GM12878 (cell line): Measurements from ENCODE around the gene CSNK1G1. TPM values are rescaled to one million over a fixed set of nuclear protein-coding genes. Genes with fewer than 3 reads are reported as not detected.

Source experiments
- BACH1 ChIP-seq: fragments of 450-650 bp; IDR thresholded peaks from 2 replicates; pipeline ENCODE4 v1.6.1; 2017; ENCODE audit warnings: mild to moderate bottlenecking, borderline replicate concordance
- BMI1 ChIP-seq: fragments of 450-650 bp; IDR thresholded peaks from 2 replicates; pipeline ENCODE4 v1.6.1; 2016; ENCODE audit warnings: mild to moderate bottlenecking, moderate library complexity, borderline replicate concordance
- CHD2 ChIP-seq: IDR thresholded peaks from 2 replicates; pipeline ENCODE4 v1.6.1; 2011; ENCODE audit warnings: low read depth, low read length, improper control_type of control experiment, borderline replicate concordance
- CREB1 ChIP-seq: IDR thresholded peaks from 2 replicates; pipeline ENCODE4 v1.6.1; 2012; ENCODE audit warnings: low read depth, mild to moderate bottlenecking, inconsistent platforms
- HDGF ChIP-seq: fragments of 450-650 bp; IDR thresholded peaks from 2 replicates; pipeline ENCODE4 v1.6.1; 2016; ENCODE audit warnings: antibody characterized with exemption
- KDM1A ChIP-seq: fragments of 200-600 bp; sonication (generic); IDR thresholded peaks from 2 replicates; pipeline ENCODE4 v1.6.1; 2016; ENCODE audit warnings: borderline replicate concordance
- PBX3 ChIP-seq: IDR thresholded peaks from 2 replicates; pipeline ENCODE4 v1.6.1; 2011; ENCODE audit warnings: mild to moderate bottlenecking, low read depth, low read length, moderate library complexity; ENCODE audit not compliant: insufficient replicate concordance
- POLR2AphosphoS2 ChIP-seq: IDR thresholded peaks from 2 replicates; pipeline ENCODE4 v1.6.1; 2011; ENCODE audit warnings: low read depth, mild to moderate bottlenecking, low read length, improper control_type of control experiment, moderate library complexity
- POLR2AphosphoS5 ChIP-seq: IDR thresholded peaks from 2 replicates; pipeline ENCODE4 v1.6.1; 2011; ENCODE audit warnings: mild to moderate bottlenecking, low read length, inconsistent platforms
- RAD21 ChIP-seq: IDR thresholded peaks from 2 replicates; pipeline ENCODE4 v1.6.1; 2011; ENCODE audit warnings: mild to moderate bottlenecking, low read depth, low read length, moderate library complexity; ENCODE audit not compliant: insufficient read depth
- RB1 ChIP-seq: fragments of 450-650 bp; formaldehyde crosslinking; IDR thresholded peaks from 2 replicates; pipeline ENCODE4 v1.6.1; 2017; ENCODE audit warnings: mild to moderate bottlenecking, borderline replicate concordance
- SKIL ChIP-seq: fragments of 450-650 bp; IDR thresholded peaks from 2 replicates; pipeline ENCODE4 v1.6.1; 2017; ENCODE audit warnings: mild to moderate bottlenecking, low read depth, inconsistent platforms; ENCODE audit not compliant: poor library complexity, severe bottlenecking
- SMC3 ChIP-seq: IDR thresholded peaks from 2 replicates; pipeline ENCODE4 v1.6.1; 2011; ENCODE audit warnings: low read length, improper control_type of control experiment, borderline replicate concordance
- SREBF2 ChIP-seq: IDR thresholded peaks from 2 replicates; pipeline ENCODE4 v1.6.1; 2012; ENCODE audit warnings: mild to moderate bottlenecking, low read length
- ZBTB11 ChIP-seq: fragments of 450-650 bp; formaldehyde crosslinking; IDR thresholded peaks from 2 replicates; pipeline ENCODE4 v1.5.0; 2022; ENCODE audit warnings: mild to moderate bottlenecking, missing genetic modification characterization
- ZBTB4 ChIP-seq: fragments of 450-650 bp; formaldehyde crosslinking; IDR thresholded peaks from 2 replicates; pipeline ENCODE4 v1.4.0; 2022; ENCODE audit warnings: mild to moderate bottlenecking, moderate library complexity
- ZNF384 ChIP-seq: IDR thresholded peaks from 2 replicates; pipeline ENCODE4 v1.6.1; 2012; ENCODE audit warnings: low read depth, mild to moderate bottlenecking, low read length, improper control_type of control experiment, borderline replicate concordance
- polyA plus RNA-seq, 11 experiments: library from polyadenylated mRNA; depleted of rRNA in 4 of 11; unstranded in 6 of 11; stranded (reverse) in 5 of 11; fragments of >200 nt; fragmentation: Nextera tagmentation in 4 of 11; fragmentation: Illumina TruSeq in 1 of 11; extraction: Ambion mirVana in 4 of 11; extraction: Trizol in 1 of 11; gene quantifications; 1 replicate in 1 of 11; 2 replicates in 10 of 11; pipeline versions ENCODE4 v1.2.1 to v1.2.3, GENCODE V29; 2011 to 2016; ENCODE audit warnings: inconsistent platforms in 2 of 11, missing spikeins in 2 of 11, low read depth in 1 of 11
- total RNA-seq, 4 experiments: library from RNA; depleted of rRNA in 3 of 4; stranded (reverse); fragments of >200 nt in 3 of 4; fragmentation: Illumina TruSeq in 1 of 4; extraction: Trizol in 1 of 4; gene quantifications; 2 replicates each; pipeline versions ENCODE4 v1.2.1 to v1.2.3, GENCODE V29; 2013 to 2021
- TF ChIP-seq, protein P1 (sequence below): fragments of 450-650 bp; IDR thresholded peaks from 2 replicates; pipeline ENCODE4 v1.6.1; 2017; ENCODE audit warnings: borderline replicate concordance

CSNK1G1 gene
- total and polyA plus RNA-seq, 10 of the 15 experiments (the other 5 are each of a cell fraction or from before 2014, with no cell fraction given): 6.1 to 23.4 (median 15.3) TPM

DNA sequence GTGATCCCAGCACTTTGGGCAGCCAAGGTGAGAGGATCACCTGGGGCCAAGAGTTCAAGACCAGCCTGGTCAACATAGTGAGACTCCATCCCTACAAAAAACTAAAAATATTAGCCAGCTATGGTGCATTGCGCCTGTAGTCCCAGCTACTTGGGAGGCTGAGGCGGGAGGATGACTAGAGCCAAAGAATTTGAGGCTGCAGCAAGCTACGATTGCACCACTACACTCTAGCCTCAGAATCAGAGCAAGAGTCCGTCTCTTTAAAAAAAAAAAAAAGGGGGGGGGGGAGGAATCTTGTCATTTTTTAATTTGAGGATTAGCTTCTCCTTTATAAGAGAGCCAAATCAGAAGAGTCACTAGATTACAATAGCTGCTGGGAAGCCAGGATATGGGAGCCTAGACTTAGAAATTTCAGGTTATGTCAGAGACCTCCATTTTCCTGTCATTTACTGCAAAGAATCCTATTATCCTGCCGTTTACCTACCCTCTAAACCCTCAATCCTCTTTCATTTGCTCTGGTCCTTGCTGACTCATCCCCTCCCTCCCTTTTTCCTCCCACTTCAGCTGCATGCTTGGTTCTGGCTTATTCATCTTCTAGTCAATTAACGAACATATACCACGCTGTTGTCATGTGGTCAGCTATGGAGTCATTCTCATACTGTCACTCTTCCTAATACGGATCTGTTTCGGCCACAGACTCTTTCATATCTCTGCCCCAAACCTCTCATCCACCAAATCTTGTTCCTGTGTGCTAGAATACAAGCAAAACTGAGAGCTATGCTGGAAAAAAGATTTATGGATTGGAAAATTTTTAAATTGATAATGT lies 109.4 kb downstream of the CSNK1G1 start (continued):
- TF ChIP-seq ZBTB11 (CRISPR knock-in tag) (no peak), POLR2AphosphoS5 (no peak), POLR2AphosphoS2 (no peak), ZNF384 (no peak), RB1 (no peak), SMC3 (no peak; the same call in 1 of the 2 replicates), SREBF2 (no peak), PBX3 (peak; percentile 56), CREB1 (peak; percentile 67), RAD21 (no peak), CHD2 (peak; percentile 78), BMI1 (peak; percentile 91), BACH1 (peak; percentile 99), ZBTB4 (CRISPR knock-in tag) (no peak), SKIL (peak; percentile 92), KDM1A (no peak), HDGF (peak; percentile 76)
- TF ChIP-seq, protein P1, sequence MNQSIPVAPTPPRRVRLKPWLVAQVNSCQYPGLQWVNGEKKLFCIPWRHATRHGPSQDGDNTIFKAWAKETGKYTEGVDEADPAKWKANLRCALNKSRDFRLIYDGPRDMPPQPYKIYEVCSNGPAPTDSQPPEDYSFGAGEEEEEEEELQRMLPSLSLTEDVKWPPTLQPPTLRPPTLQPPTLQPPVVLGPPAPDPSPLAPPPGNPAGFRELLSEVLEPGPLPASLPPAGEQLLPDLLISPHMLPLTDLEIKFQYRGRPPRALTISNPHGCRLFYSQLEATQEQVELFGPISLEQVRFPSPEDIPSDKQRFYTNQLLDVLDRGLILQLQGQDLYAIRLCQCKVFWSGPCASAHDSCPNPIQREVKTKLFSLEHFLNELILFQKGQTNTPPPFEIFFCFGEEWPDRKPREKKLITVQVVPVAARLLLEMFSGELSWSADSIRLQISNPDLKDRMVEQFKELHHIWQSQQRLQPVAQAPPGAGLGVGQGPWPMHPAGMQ: no peak
